K562 (cell line): ENCODE measurements around the gene RNF41. TPM values are rescaled to one million over a fixed set of nuclear protein-coding genes. Genes with fewer than 3 reads are reported as not detected.

Source experiments
- MGA ChIP-seq: fragments of 450-650 bp; IDR thresholded peaks from 2 replicates; pipeline ENCODE4 v1.6.1; 2016; ENCODE audit warnings: mild to moderate bottlenecking, moderate library complexity
- NFE2L1 ChIP-seq: fragments of 450-650 bp; IDR thresholded peaks from 2 replicates; pipeline ENCODE4 v1.6.1; 2016; ENCODE audit warnings: missing genetic modification characterization, low read depth, mild to moderate bottlenecking, missing compliant biosample characterization, moderate library complexity, borderline replicate concordance
- polyA plus RNA-seq, 8 experiments: library from polyadenylated mRNA; depleted of rRNA in 4 of 8; stranded (reverse) in 5 of 8; unstranded in 3 of 8; fragments of >200 nt; fragmentation: Nextera tagmentation in 2 of 8; fragmentation: Illumina TruSeq in 1 of 8; extraction: Ambion mirVana in 2 of 8; extraction: Trizol in 1 of 8; gene quantifications; 2 replicates each; pipeline versions ENCODE4 v1.2.1 to v1.2.3, GENCODE V29; 2011 to 2014; ENCODE audit warnings: inconsistent platforms in 1 of 8, missing spikeins in 1 of 8
- total RNA-seq, 7 experiments: library from RNA; depleted of rRNA in 6 of 7; stranded (reverse); fragments of >200 nt in 6 of 7; fragmentation: Illumina TruSeq in 2 of 7; extraction: Trizol in 2 of 7; gene quantifications; 2 replicates each; pipeline versions ENCODE4 v1.2.1 to v1.2.3, GENCODE V29; 2011 to 2021; ENCODE audit warnings: low replicate concordance in 1 of 7
- TF ChIP-seq, protein P1 (sequence below): fragments of 200-800 bp; sonication (Bioruptor generic); IDR thresholded peaks from 2 replicates; pipeline ENCODE4 v1.6.1; 2016; ENCODE audit warnings: missing genetic modification characterization, missing compliant biosample characterization

RNF41 gene
- total and polyA plus RNA-seq, 9 of the 15 experiments (the other 6 are each of a cell fraction or from before 2014, with no cell fraction given): 28.2 to 46.8 (median 33.8) TPM

DNA sequence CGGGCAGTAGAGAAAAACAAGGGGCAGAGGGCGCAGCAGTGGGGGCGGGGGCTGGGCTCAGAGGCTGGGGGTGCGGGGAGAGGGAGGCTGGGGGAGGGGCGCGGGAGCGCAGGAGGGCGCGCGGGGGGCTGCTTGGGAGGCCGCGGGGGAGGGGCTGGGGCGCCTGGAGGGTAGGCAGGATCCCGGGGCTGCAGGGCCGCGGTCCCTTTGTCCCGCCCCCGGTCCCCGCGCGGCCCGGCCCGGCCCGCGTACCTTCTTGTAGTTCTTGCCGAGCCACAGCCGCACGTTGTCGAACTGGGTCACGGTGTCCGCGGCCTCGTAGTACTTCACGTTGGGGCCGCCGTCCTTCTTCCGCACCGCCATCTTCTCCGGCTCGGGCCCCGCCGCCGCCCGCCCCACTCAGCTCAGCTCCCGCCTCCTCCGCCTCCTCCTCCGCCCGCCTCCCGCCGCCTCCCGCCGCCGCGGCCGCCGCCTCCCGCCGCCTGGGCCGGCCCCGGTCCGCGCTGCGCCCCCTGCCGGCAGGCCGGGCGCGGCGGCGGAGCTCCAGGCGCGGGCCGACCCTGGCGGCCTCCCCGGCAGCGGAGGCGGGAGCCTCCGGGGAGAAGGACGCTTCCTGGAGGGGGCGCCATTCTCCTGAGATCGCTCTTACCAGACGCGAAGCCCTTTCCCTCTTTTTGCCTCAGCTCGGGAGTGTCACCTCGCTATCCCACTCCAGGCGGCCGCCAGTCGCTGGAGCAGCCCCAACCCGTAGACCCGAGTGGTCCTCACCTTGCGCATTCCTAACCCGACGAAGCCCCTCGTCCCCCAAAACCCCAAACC is 32.4 kb downstream of the RNF41 start, which contains the start of gene SMARCC2 (continued):
- peak; percentile 67 for TF ChIP-seq MGA
- TF ChIP-seq NFE2L1 (tag): no peak
- TF ChIP-seq, protein P1, sequence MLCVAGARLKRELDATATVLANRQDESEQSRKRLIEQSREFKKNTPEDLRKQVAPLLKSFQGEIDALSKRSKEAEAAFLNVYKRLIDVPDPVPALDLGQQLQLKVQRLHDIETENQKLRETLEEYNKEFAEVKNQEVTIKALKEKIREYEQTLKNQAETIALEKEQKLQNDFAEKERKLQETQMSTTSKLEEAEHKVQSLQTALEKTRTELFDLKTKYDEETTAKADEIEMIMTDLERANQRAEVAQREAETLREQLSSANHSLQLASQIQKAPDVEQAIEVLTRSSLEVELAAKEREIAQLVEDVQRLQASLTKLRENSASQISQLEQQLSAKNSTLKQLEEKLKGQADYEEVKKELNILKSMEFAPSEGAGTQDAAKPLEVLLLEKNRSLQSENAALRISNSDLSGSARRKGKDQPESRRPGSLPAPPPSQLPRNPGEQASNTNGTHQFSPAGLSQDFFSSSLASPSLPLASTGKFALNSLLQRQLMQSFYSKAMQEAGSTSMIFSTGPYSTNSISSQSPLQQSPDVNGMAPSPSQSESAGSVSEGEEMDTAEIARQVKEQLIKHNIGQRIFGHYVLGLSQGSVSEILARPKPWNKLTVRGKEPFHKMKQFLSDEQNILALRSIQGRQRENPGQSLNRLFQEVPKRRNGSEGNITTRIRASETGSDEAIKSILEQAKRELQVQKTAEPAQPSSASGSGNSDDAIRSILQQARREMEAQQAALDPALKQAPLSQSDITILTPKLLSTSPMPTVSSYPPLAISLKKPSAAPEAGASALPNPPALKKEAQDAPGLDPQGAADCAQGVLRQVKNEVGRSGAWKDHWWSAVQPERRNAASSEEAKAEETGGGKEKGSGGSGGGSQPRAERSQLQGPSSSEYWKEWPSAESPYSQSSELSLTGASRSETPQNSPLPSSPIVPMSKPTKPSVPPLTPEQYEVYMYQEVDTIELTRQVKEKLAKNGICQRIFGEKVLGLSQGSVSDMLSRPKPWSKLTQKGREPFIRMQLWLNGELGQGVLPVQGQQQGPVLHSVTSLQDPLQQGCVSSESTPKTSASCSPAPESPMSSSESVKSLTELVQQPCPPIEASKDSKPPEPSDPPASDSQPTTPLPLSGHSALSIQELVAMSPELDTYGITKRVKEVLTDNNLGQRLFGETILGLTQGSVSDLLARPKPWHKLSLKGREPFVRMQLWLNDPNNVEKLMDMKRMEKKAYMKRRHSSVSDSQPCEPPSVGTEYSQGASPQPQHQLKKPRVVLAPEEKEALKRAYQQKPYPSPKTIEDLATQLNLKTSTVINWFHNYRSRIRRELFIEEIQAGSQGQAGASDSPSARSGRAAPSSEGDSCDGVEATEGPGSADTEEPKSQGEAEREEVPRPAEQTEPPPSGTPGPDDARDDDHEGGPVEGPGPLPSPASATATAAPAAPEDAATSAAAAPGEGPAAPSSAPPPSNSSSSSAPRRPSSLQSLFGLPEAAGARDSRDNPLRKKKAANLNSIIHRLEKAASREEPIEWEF (CRISPR knock-in tag): no peak
